ENCODE data around the gene NLRC4. TPM values are rescaled to one million over a fixed set of nuclear protein-coding genes. Genes with fewer than 3 reads are reported as not detected.
"Not testable (repeated sequence)": the region's sequence is repeated elsewhere in the genome, so short reads cannot be mapped to it uniquely, and the experiment has no call there.

Gene NLRC4
- total and polyA plus RNA-seq, 10 of the 15 experiments (the other 5 are each of a cell fraction or from before 2014, with no cell fraction given): 0.01 to 0.58 (median 0.40) TPM

DNA sequence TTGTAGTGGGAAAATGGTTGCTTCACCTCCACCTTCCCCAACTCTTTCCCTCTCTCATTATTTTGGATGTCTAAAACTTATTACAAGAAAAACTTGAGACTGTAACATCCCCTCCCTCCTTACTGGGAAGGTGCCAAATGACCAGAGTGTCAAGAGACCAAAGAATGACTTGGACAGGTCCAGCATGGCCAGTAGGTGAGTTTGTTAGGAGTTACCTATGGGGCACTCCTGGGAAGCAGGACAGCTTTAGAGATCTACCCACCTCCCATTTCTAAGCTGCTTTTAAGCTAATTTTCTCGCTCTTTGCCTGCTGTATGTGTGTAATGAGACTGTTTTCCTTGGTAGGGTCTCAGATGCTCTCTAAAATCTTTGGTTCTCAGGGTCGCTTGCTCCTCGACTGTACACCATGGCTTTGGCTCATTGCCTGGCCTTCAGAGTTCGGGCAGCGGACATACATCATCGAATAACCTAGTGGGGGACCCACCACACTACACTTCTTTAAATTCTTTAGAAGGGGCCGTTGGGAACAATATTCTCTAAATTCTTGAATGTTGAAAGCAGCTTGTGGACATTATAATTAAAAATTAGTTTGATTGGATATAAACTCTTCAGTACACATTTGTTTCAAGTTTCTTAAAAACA is 53.8 kb downstream of the NLRC4 start (continued):
- TF ChIP-seq, protein P1, sequence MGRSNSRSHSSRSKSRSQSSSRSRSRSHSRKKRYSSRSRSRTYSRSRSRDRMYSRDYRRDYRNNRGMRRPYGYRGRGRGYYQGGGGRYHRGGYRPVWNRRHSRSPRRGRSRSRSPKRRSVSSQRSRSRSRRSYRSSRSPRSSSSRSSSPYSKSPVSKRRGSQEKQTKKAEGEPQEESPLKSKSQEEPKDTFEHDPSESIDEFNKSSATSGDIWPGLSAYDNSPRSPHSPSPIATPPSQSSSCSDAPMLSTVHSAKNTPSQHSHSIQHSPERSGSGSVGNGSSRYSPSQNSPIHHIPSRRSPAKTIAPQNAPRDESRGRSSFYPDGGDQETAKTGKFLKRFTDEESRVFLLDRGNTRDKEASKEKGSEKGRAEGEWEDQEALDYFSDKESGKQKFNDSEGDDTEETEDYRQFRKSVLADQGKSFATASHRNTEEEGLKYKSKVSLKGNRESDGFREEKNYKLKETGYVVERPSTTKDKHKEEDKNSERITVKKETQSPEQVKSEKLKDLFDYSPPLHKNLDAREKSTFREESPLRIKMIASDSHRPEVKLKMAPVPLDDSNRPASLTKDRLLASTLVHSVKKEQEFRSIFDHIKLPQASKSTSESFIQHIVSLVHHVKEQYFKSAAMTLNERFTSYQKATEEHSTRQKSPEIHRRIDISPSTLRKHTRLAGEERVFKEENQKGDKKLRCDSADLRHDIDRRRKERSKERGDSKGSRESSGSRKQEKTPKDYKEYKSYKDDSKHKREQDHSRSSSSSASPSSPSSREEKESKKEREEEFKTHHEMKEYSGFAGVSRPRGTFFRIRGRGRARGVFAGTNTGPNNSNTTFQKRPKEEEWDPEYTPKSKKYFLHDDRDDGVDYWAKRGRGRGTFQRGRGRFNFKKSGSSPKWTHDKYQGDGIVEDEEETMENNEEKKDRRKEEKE (IDR thresholded peaks at IDR 0.05): no peak
- TF ChIP-seq, protein P2, sequence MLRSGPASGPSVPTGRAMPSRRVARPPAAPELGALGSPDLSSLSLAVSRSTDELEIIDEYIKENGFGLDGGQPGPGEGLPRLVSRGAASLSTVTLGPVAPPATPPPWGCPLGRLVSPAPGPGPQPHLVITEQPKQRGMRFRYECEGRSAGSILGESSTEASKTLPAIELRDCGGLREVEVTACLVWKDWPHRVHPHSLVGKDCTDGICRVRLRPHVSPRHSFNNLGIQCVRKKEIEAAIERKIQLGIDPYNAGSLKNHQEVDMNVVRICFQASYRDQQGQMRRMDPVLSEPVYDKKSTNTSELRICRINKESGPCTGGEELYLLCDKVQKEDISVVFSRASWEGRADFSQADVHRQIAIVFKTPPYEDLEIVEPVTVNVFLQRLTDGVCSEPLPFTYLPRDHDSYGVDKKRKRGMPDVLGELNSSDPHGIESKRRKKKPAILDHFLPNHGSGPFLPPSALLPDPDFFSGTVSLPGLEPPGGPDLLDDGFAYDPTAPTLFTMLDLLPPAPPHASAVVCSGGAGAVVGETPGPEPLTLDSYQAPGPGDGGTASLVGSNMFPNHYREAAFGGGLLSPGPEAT (IDR thresholded peaks at IDR 0.05; ENCODE audit: low read depth): no peak
- no peak for TF ChIP-seq MXI1 (IDR thresholded peaks at IDR 0.05; ENCODE audit: low read depth, low read length)
- no peak for TF ChIP-seq MYC (IDR thresholded peaks at IDR 0.05; ENCODE audit: insufficient read depth, insufficient read length, insufficient replicate concordance, low read length, severe bottlenecking)

DNA sequence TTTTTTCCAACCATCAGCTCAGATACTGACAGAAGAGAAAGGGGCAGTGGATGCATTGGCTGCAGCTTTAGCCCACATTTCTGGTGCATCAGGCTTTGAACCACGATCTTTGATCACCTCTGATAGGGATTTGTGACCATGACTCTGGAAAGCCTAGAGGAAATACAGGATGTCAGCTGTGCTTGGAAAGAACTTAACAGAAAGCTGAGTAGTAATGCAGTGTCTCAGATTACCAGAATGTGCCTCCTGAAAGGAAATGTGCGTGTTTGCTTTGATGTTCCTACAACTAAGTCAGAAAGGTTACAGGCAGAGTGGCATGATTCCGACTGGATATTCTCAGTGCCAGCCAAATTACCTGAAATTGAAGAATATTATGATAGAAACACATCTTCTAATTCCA is 61.3 kb downstream of the NLRC4 start:
- in situ Hi-C loops (cut with MboI); H3K9ac ChIP-seq (ENCODE audit: control insufficient read depth, insufficient read depth, low read length); ATAC-seq; H3K79me2 ChIP-seq (ENCODE audit: control insufficient read depth, insufficient read depth, low read length); SMC1A ChIA-PET (ENCODE audit: uncharacterized antibody, unreplicated experiment); DNase-seq (ENCODE audit: low read depth, low spot score); H4K20me1 ChIP-seq (ENCODE audit: control insufficient read depth, insufficient read depth); H3K4me2 ChIP-seq (ENCODE audit: control insufficient read depth, insufficient read depth); H3K36me3 ChIP-seq (ENCODE audit: control insufficient read depth in 2 of 2, insufficient read depth in 2 of 2, low read length in 1 of 2); H3K4me1 ChIP-seq (ENCODE audit: control insufficient read depth, insufficient read depth, low read length); H3K4me3 ChIP-seq; H3K27me3 ChIP-seq (replicated peaks in 1 of 2; ENCODE audit: control insufficient read depth in 2 of 2, insufficient read depth in 2 of 2, low read length in 1 of 2); BruUV-seq (replicated peaks); intact Hi-C loops (cut with micrococcal nuclease; ENCODE audit: unreplicated experiment); H3K9me3 ChIP-seq (replicated peaks; ENCODE audit: control insufficient read depth, insufficient read depth, low read length); FAIRE-seq; CTCF ChIA-PET; POLR2A ChIA-PET; H3K27ac ChIP-seq (ENCODE audit: control insufficient read depth, insufficient read depth); RAD21 ChIA-PET (ENCODE audit: unreplicated experiment); H2AFZ ChIP-seq (ENCODE audit: control insufficient read depth, low read depth, low read length): not testable (repeated sequence)
- WGBS (ENCODE audit: insufficient coverage, insufficient replicate concordance, low lambda C conversion rate, missing lambda C conversion rate): 96% methylated on average over 3 of the region's 3 CpGs
